Choroid plexus epithelial cell (primary cell): ENCODE measurements around the gene GTPBP4.

Experiments used
- DNase-seq: peaks from one replicate; pipeline ENCODE4 v3.0.0-alpha.2; 2010; ENCODE audit warnings: low read depth
- H3K4me3 ChIP-seq: 2 replicates; pipeline ENCODE4 v1.5.1; 2011; ENCODE audit warnings: low read depth, mild to moderate bottlenecking, control low read depth, low read length, moderate library complexity
- CTCF ChIP-seq: conservative IDR thresholded peaks from 2 replicates; pipeline ENCODE4 v1.5.1; 2011; ENCODE audit warnings: low read depth, mild to moderate bottlenecking, control low read depth, inconsistent platforms, low read length, moderate library complexity

The GTPBP4 gene

GRCh38 chr10:972763-973162, 15.5 kb upstream of the GTPBP4 start:
- no peak for TF ChIP-seq CTCF
- H3K4me3 ChIP-seq, result no peak overlapping the region
- DNase-seq, result no peak

- TF ChIP-seq CTCF, result no peak
- H3K4me3 ChIP-seq, result no peak overlapping the region
- peak; percentile 10 for DNase-seq
Observed at GRCh38 chr10:974038-974784, 14.0 kb upstream of the GTPBP4 start.

GRCh38 chr10:974785-975074, 13.5 kb upstream of the GTPBP4 start:
- H3K4me3 ChIP-seq, result no peak overlapping the region
- TF ChIP-seq CTCF, result no peak

GRCh38 chr10:976316-976715, 11.9 kb upstream of the GTPBP4 start:
- no peak overlapping the region for H3K4me3 ChIP-seq
- no peak for TF ChIP-seq CTCF
- no peak for DNase-seq

More at GRCh38 chr10:974785-975074, 13.5 kb upstream of the GTPBP4 start:
- DNase-seq, result no peak

- no peak for TF ChIP-seq CTCF
- peak; percentile 16 for DNase-seq
- H3K4me3 ChIP-seq, result no peak overlapping the region
Observed at GRCh38 chr10:978826-979421, 9.3 kb upstream of the GTPBP4 start.

- DNase-seq, result no peak
- no peak for TF ChIP-seq CTCF
- no peak overlapping the region for H3K4me3 ChIP-seq
Observed at GRCh38 chr10:980468-981093, 7.7 kb upstream of the GTPBP4 start.
